VCaP (cell line): ENCODE results near the gene CNTNAP5.

ENCODE experiments used
- H3K27ac ChIP-seq: fragments of 450-650 bp; 2 replicates; pipeline ENCODE4 v1.5.1; 2017
- CTCF ChIP-seq: fragments of 450-650 bp; conservative IDR thresholded peaks from 2 replicates; pipeline ENCODE4 v1.5.1; 2017; ENCODE audit warnings: mild to moderate bottlenecking, moderate library complexity

The CNTNAP5 gene

GRCh38 chr2:124774781-124775180 is 749.7 kb downstream of the CNTNAP5 start:
- TF ChIP-seq CTCF, result no peak
- H3K27ac ChIP-seq, result no peak overlapping the region

- TF ChIP-seq CTCF, result no peak
- H3K27ac ChIP-seq, result no peak overlapping the region
These were observed 751.2 kb downstream of the CNTNAP5 start for GRCh38 chr2:124776332-124776731.

- TF ChIP-seq CTCF, result no peak
- no peak overlapping the region for H3K27ac ChIP-seq
These were observed 753.0 kb downstream of the CNTNAP5 start for GRCh38 chr2:124778076-124778475.

GRCh38 chr2:124796647-124797046 is 771.6 kb downstream of the CNTNAP5 start:
- no peak for TF ChIP-seq CTCF

GRCh38 chr2:124797049-124797448 is 772.0 kb downstream of the CNTNAP5 start:
- no peak for TF ChIP-seq CTCF
- no peak overlapping the region for H3K27ac ChIP-seq

More at GRCh38 chr2:124796647-124797046, 771.6 kb downstream of the CNTNAP5 start:
- H3K27ac ChIP-seq, result no peak overlapping the region

GRCh38 chr2:124798551-124798950 is 773.5 kb downstream of the CNTNAP5 start:
- TF ChIP-seq CTCF, result no peak
- no peak overlapping the region for H3K27ac ChIP-seq

- no peak overlapping the region for H3K27ac ChIP-seq
- TF ChIP-seq CTCF, result peak; percentile 76
These were observed 779.2 kb downstream of the CNTNAP5 start for GRCh38 chr2:124804014-124804940.
